Esophagus muscularis mucosa (tissue), 4 donors: ENCODE results near the gene RBMS3. TPM values are rescaled to one million over a fixed set of nuclear protein-coding genes. Genes with fewer than 3 reads are reported as not detected.

Experiments used
- DNase-seq: peaks from one replicate; pipeline ENCODE4 v3.0.0-alpha.2; 2017; ENCODE audit errors: extremely low spot score
- H3K27ac ChIP-seq, 4 donors: fragments of 200-600 bp; sonication (generic); replicated peaks in 1 of 4; 1 replicate in 3 of 4; 2 replicates in 1 of 4; pipeline ENCODE4 v1.5.1; 2016 to 2019; ENCODE audit warnings: mild to moderate bottlenecking in 1 of 4
- H3K27me3 ChIP-seq, 4 donors: fragments of 200-600 bp; sonication (generic); one replicate each; pipeline versions ENCODE4 v1.5.1 to v1.6.0; 2016 to 2019
- H3K36me3 ChIP-seq, 4 donors: fragments of 200-600 bp; sonication (generic); one replicate each; pipeline ENCODE4 v1.5.1; 2016 to 2019
- H3K4me1 ChIP-seq, 4 donors: fragments of 200-600 bp; sonication (generic); one replicate each; pipeline ENCODE4 v1.5.1; 2016 to 2019
- H3K4me3 ChIP-seq, 4 donors: fragments of 200-600 bp; sonication (generic); 1 replicate in 2 of 4; 2 replicates in 2 of 4; pipeline ENCODE4 v1.5.1; 2016 to 2019; ENCODE audit warnings: mild to moderate bottlenecking in 4 of 4, moderate library complexity in 1 of 4
- H3K9me3 ChIP-seq, 4 donors: fragments of 200-600 bp; sonication (generic); 1 replicate in 3 of 4; 2 replicates in 1 of 4; pipeline ENCODE4 v1.5.1; 2016 to 2019
- CTCF ChIP-seq, 3 experiments: fragments of 200-600 bp in 2 of 3; fragments of 450-650 bp in 1 of 3; sonication (generic) in 2 of 3; IDR thresholded peaks; one replicate each; pipeline ENCODE4 v1.5.1; 2017 to 2019; ENCODE audit warnings: antibody characterized with exemption in 3 of 3, mild to moderate bottlenecking in 2 of 3, moderate library complexity in 1 of 3
- EP300 ChIP-seq: sonication (generic); formaldehyde crosslinking; IDR thresholded peaks from one replicate; pipeline ENCODE4 v1.6.1; 2017; ENCODE audit warnings: antibody characterized with exemption
- POLR2A ChIP-seq: fragments of 450-650 bp; IDR thresholded peaks from one replicate; pipeline ENCODE4 v1.6.1; 2017; ENCODE audit warnings: antibody characterized with exemption, moderate library complexity, mild to moderate bottlenecking, low read depth
- POLR2AphosphoS5 ChIP-seq, 2 donors: sonication (generic); formaldehyde crosslinking; IDR thresholded peaks; one replicate each; pipeline ENCODE4 v1.6.1; 2017; ENCODE audit warnings: antibody characterized with exemption in 2 of 2
- WGBS: methylation state at CpG from one replicate; pipeline ENCODE4 v1.1.5; 2018; 5-methylcytosine and 5-hydroxymethylcytosine counted together
- intact Hi-C: fragments of 100-400 bp; cut with DNase I; formaldehyde crosslinking; loops from one replicate; pipeline ENCODE4 v1.15.1; 2023
- total RNA-seq, 4 donors: library from RNA; depleted of rRNA; stranded (reverse); fragments of >200 nt; gene quantifications; one replicate each; pipeline versions ENCODE4 v1.1.0 to v1.2.1, GENCODE V29; 2016

The RBMS3 gene
- total RNA-seq, 4 donors from 2014 or later, result 53.0 to 81.5 (median 61.2) TPM

- peaks cover 31 to 67% (median 49%) of the 10 kb centered on the region in 4 donors for H3K4me1 ChIP-seq
Measured at GRCh38 chr3:29410220-29410619, 129.3 kb downstream of the RBMS3 start.

GRCh38 chr3:29410660-29411405 lies 130.0 kb downstream of the RBMS3 start:
- no peaks in the 10 kb centered on the region for H3K27me3 ChIP-seq
- H3K27ac ChIP-seq, result no peak overlapping the region
- H3K4me1 ChIP-seq, result peaks cover 27 to 61% (median 43%) of the 10 kb centered on the region in 4 donors
- no peaks in the 10 kb centered on the region for H3K36me3 ChIP-seq
- 65% methylated on average over 3 of the region's 3 CpGs for WGBS
- TF ChIP-seq CTCF (IDR thresholded peaks at IDR 0.05) (no peak), EP300 (no peak), POLR2AphosphoS5 (IDR thresholded peaks at IDR 0.05) (no peak), POLR2A (no peak)
- H3K9me3 ChIP-seq, result no peaks in the 10 kb centered on the region
- DNase-seq, result no peak
- intact Hi-C loops, result no loop called here
- H3K4me3 ChIP-seq, result no peak overlapping the region

More at GRCh38 chr3:29410220-29410619, 129.3 kb downstream of the RBMS3 start:
- DNase-seq, result no peak
- no peaks in the 10 kb centered on the region for H3K27me3 ChIP-seq
- no peaks in the 10 kb centered on the region for H3K36me3 ChIP-seq
- H3K9me3 ChIP-seq, result no peaks in the 10 kb centered on the region
- TF ChIP-seq POLR2A, result no peak
- H3K4me3 ChIP-seq, result no peak overlapping the region
- intact Hi-C loops, result no loop called here
- H3K27ac ChIP-seq, result no peak overlapping the region
- WGBS, result 98% methylated on average over 3 of the region's 3 CpGs

GRCh38 chr3:29412110-29412509 lies 131.2 kb downstream of the RBMS3 start:
- intact Hi-C loops, result no loop called here
- no peak for TF ChIP-seq POLR2A
- TF ChIP-seq CTCF (IDR thresholded peaks at IDR 0.05), result no peak
- TF ChIP-seq EP300, result no peak
- TF ChIP-seq POLR2AphosphoS5 (IDR thresholded peaks at IDR 0.05), result no peak
- Histone ChIP-seq H3K9me3 (no peaks in the 10 kb centered on the region), H3K27ac (no peak overlapping the region), H3K27me3 (no peaks in the 10 kb centered on the region), H3K4me1 (peaks cover 16 to 48% (median 33%) of the 10 kb centered on the region in 4 donors), H3K36me3 (no peaks in the 10 kb centered on the region), H3K4me3 (no peak overlapping the region)
- WGBS, result 35% methylated on average over 1 of the region's 1 CpG
- no peak for DNase-seq

- Histone ChIP-seq H3K9me3 (no peaks in the 10 kb centered on the region), H3K4me3 (no peak overlapping the region), H3K4me1 (peaks cover 7 to 44% (median 22%) of the 10 kb centered on the region in 4 donors), H3K27ac (no peak overlapping the region), H3K36me3 (no peaks in the 10 kb centered on the region), H3K27me3 (no peaks in the 10 kb centered on the region)
- no peak for DNase-seq
- intact Hi-C loops, result no loop called here
- no peak for TF ChIP-seq POLR2A
- TF ChIP-seq EP300, result no peak
- TF ChIP-seq POLR2AphosphoS5 (IDR thresholded peaks at IDR 0.05), result no peak
- TF ChIP-seq CTCF (IDR thresholded peaks at IDR 0.05), result no peak
- 81% methylated on average over 11 of the region's 11 CpGs for WGBS
Measured at GRCh38 chr3:29414468-29415224, 133.8 kb downstream of the RBMS3 start.

GRCh38 chr3:29415482-29416223 lies 134.8 kb downstream of the RBMS3 start:
- Histone ChIP-seq H3K36me3 (no peaks in the 10 kb centered on the region), H3K9me3 (no peaks in the 10 kb centered on the region), H3K4me3 (no peak overlapping the region), H3K4me1 (peaks cover 4 to 38% (median 18%) of the 10 kb centered on the region in 4 donors), H3K27ac (no peak overlapping the region), H3K27me3 (no peaks in the 10 kb centered on the region)
- TF ChIP-seq POLR2AphosphoS5 (IDR thresholded peaks at IDR 0.05) (no peak), POLR2A (no peak), EP300 (no peak), CTCF (IDR thresholded peaks at IDR 0.05) (no peak)
- no peak for DNase-seq
- WGBS, result 84% methylated on average over 3 of the region's 3 CpGs
- intact Hi-C loops, result no loop called here
